Lung (tissue), 12 donors: Measurements from ENCODE around the gene SAV1. TPM values are rescaled to one million over a fixed set of nuclear protein-coding genes. Genes with fewer than 3 reads are reported as not detected.
A peak's percentile ranks its signal among the peaks of the same experiment; 100 is the strongest.
"Not testable (repeated sequence)": the region's sequence is repeated elsewhere in the genome, so short reads cannot be mapped to it uniquely, and the experiment has no call there.

Experiments
- ATAC-seq: fragments of 200-7000 bp; cut with Tn5 transposase; one replicate; pipeline ENCODE4 v1.9.1; 2020; ENCODE audit warnings: moderate number of reproducible peaks; ENCODE audit not compliant: insufficient read depth, low FRiP score
- DNase-seq, 3 donors: peaks; one replicate each; pipeline ENCODE4 v3.0.0-alpha.2; 2013 to 2017
- H3K27ac ChIP-seq, 2 donors: one replicate each; pipeline ENCODE4 v1.5.1; 2013; ENCODE audit warnings: mild to moderate bottlenecking in 2 of 2, moderate library complexity in 2 of 2, control low read depth in 1 of 2, inconsistent platforms in 1 of 2, low read depth in 1 of 2, low read length in 1 of 2
- H3K27me3 ChIP-seq, 3 donors: one replicate each; pipeline ENCODE4 v1.5.1; 2013; ENCODE audit warnings: low read length in 2 of 3; ENCODE audit not compliant: control insufficient read depth in 3 of 3, insufficient read depth in 3 of 3
- H3K36me3 ChIP-seq, 4 donors: one replicate each; pipeline ENCODE4 v1.5.1; 2013; ENCODE audit warnings: low read length in 4 of 4, mild to moderate bottlenecking in 1 of 4, moderate library complexity in 1 of 4; ENCODE audit not compliant: control insufficient read depth in 4 of 4, insufficient read depth in 4 of 4
- H3K4me1 ChIP-seq, 5 donors: one replicate each; pipeline ENCODE4 v1.5.1; 2013; ENCODE audit warnings: low read length in 5 of 5, mild to moderate bottlenecking in 2 of 5, moderate library complexity in 1 of 5; ENCODE audit not compliant: control insufficient read depth in 5 of 5, insufficient read depth in 5 of 5
- H3K4me3 ChIP-seq: one replicate; pipeline ENCODE4 v1.5.1; 2013; ENCODE audit warnings: mild to moderate bottlenecking, control low read depth, moderate library complexity
- H3K9ac ChIP-seq, 2 donors: one replicate each; pipeline ENCODE4 v1.5.1; 2013; ENCODE audit warnings: low read length in 2 of 2, control low read depth in 1 of 2; ENCODE audit not compliant: insufficient read depth in 1 of 2
- H3K9me3 ChIP-seq, 4 donors: one replicate each; pipeline ENCODE4 v1.5.1; 2013; ENCODE audit warnings: low read length in 3 of 4, mild to moderate bottlenecking in 1 of 4, moderate library complexity in 1 of 4; ENCODE audit not compliant: control insufficient read depth in 4 of 4, insufficient read depth in 3 of 4
- CTCF ChIP-seq: IDR thresholded peaks from 2 replicates; pipeline ENCODE4 v1.5.1; 2012; ENCODE audit warnings: mild to moderate bottlenecking; ENCODE audit errors: control extremely low read depth, extremely low read depth
- WGBS, 2 donors: extraction: QIAGEN DNeasy Blood & Tissue Kit; methylation state at CpG; one replicate each; pipeline ENCODE4 v1.1.7; 2013; 5-methylcytosine and 5-hydroxymethylcytosine counted together
- polyA plus RNA-seq, 2 donors: library from polyadenylated mRNA; stranded (reverse); fragments of 200-250 nt; gene quantifications; one replicate each; pipeline ENCODE4 v1.2.1, GENCODE V29; 2013
- total RNA-seq, 2 donors: library from RNA; depleted of rRNA in 1 of 2; stranded (reverse); fragments of >200 nt in 1 of 2; gene quantifications; one replicate each; pipeline ENCODE4 v1.2.1, GENCODE V29; 2014 to 2021
- donor health status: control.
- donor health status: control.
- donor health status: Bipolar disorder and iron deficiency.
- donor health status: healthy.
- donor health status: DM: yes; HTN: yes; CAD: no.

The SAV1 gene
- total and polyA plus RNA-seq, 4 donors: 17.9 to 76.1 (median 29.3) TPM

GRCh38 chr14:50668826-50669143 is 679 bp upstream of the SAV1 start:
- H3K9me3 ChIP-seq: no peaks in the 10 kb centered on the region
- DNase-seq: no peak
- H3K4me1 ChIP-seq: peaks cover 0 to 22% (median 6%) of the 10 kb centered on the region in 5 donors
- H3K9ac ChIP-seq: peak overlapping the region in 1 of 2 donors; percentile 70
- peaks cover 0 to 7% (median 2%) of the 10 kb centered on the region in 4 donors for H3K36me3 ChIP-seq
- ATAC-seq: no peak
- H3K4me3 ChIP-seq: peak overlapping the region; percentile 72
- WGBS, 2 donors: 6 to 7% methylated on average over 6 of the region's 6 CpGs
- peak overlapping the region; percentile 97 to 99 for H3K27ac ChIP-seq
- no peaks in the 10 kb centered on the region for H3K27me3 ChIP-seq
- no peak for TF ChIP-seq CTCF

GRCh38 chr14:50667684-50667995 is 466 bp downstream of the SAV1 start:
- H3K9ac ChIP-seq: peak overlapping the region; percentile 75 to 87
- peaks cover 0 to 22% (median 6%) of the 10 kb centered on the region in 5 donors for H3K4me1 ChIP-seq
- H3K27me3 ChIP-seq: no peaks in the 10 kb centered on the region
- 0% methylated on average over 25 of the region's 25 CpGs for WGBS, 2 donors
- peak; percentile 5 for ATAC-seq
- H3K36me3 ChIP-seq: peaks cover 0 to 8% (median 2%) of the 10 kb centered on the region in 4 donors
- peak overlapping the region; percentile 72 for H3K4me3 ChIP-seq
- peak in 2 of 3 donors; percentile 51 to 65 for DNase-seq
- TF ChIP-seq CTCF: no peak
- H3K9me3 ChIP-seq: no peaks in the 10 kb centered on the region
- peak overlapping the region; percentile 97 to 99 for H3K27ac ChIP-seq

GRCh38 chr14:50666772-50667683 is 1.1 kb downstream of the SAV1 start:
- WGBS, 2 donors: 3 to 4% methylated on average over 20 of the region's 20 CpGs
- ATAC-seq (no peak), DNase-seq (peak; percentile 70 to 83 (median 80))
- Histone ChIP-seq H3K4me3 (peak overlapping the region; percentile 72), H3K9ac (peak overlapping the region; percentile 75 to 87), H3K9me3 (no peaks in the 10 kb centered on the region), H3K36me3 (peaks cover 0 to 8% (median 2%) of the 10 kb centered on the region in 4 donors), H3K27me3 (no peaks in the 10 kb centered on the region), H3K4me1 (peaks cover 0 to 22% (median 6%) of the 10 kb centered on the region in 5 donors), H3K27ac (peak overlapping the region; percentile 97 to 99)
- no peak for TF ChIP-seq CTCF

GRCh38 chr14:50665300-50665699 is 2.8 kb downstream of the SAV1 start:
- not testable (repeated sequence) for DNase-seq, H3K27ac ChIP-seq, H3K4me3 ChIP-seq, H3K9ac ChIP-seq, H3K9me3 ChIP-seq, H3K27me3 ChIP-seq, ATAC-seq
- Histone ChIP-seq H3K4me1 (peaks cover 0 to 22% (median 7%) of the 10 kb centered on the region in 5 donors), H3K36me3 (peaks cover 0 to 15% (median 6%) of the 10 kb centered on the region in 4 donors)
- WGBS, 2 donors: 93% methylated on average over 5 of the region's 5 CpGs

- ATAC-seq, H3K27ac ChIP-seq, H3K9me3 ChIP-seq, DNase-seq, H3K9ac ChIP-seq, H3K4me3 ChIP-seq, H3K27me3 ChIP-seq: not testable (repeated sequence)
- Histone ChIP-seq H3K36me3 (peaks cover 0 to 15% (median 9%) of the 10 kb centered on the region in 4 donors), H3K4me1 (peaks cover 0 to 22% (median 7%) of the 10 kb centered on the region in 5 donors)
- 93 to 98% methylated on average over 2 of the region's 2 CpGs for WGBS, 2 donors
Observed at GRCh38 chr14:50664579-50664978, 3.5 kb downstream of the SAV1 start.
